Measurements from ENCODE around the gene STRN4.
A peak's percentile ranks its signal among the peaks of the same experiment; 100 is the strongest.
"Not testable (repeated sequence)": the region's sequence is repeated elsewhere in the genome, so short reads cannot be mapped to it uniquely, and the experiment has no call there.

Gene STRN4

GRCh38 chr19:46746281-46747057, at the start of gene STRN4:
STRN4 (minus strand) TSS chr19:46746450; CDS start chr19:46746430, 20 bp downstream.
- DNase-seq = no peak

GRCh38 chr19:46791944-46792343, 45.7 kb upstream of the STRN4 start:
- DNase-seq = no peak

GRCh38 chr19:46789371-46789770, 43.1 kb upstream of the STRN4 start:
- no peak for DNase-seq

- DNase-seq = no peak
These were observed 42.7 kb upstream of the STRN4 start for GRCh38 chr19:46788968-46789338.

- DNase-seq = peak; percentile 94
These were observed 42.2 kb upstream of the STRN4 start, which contains the start of gene SLC1A5 for GRCh38 chr19:46788262-46788967. SLC1A5 (minus strand) TSS chr19:46788594; CDS start chr19:46787965, 629 bp downstream.

- DNase-seq = peak; percentile 44
These were observed 41.3 kb upstream of the STRN4 start for GRCh38 chr19:46787331-46788261.

GRCh38 chr19:46787040-46787330, 40.7 kb upstream of the STRN4 start:
- DNase-seq = no peak

- DNase-seq = no peak
These were observed 40.2 kb upstream of the STRN4 start for GRCh38 chr19:46786236-46787039.

- DNase-seq = no peak
These were observed 39.7 kb upstream of the STRN4 start for GRCh38 chr19:46785980-46786235.

- DNase-seq = no peak
These were observed 39.1 kb upstream of the STRN4 start for GRCh38 chr19:46785054-46785979.

- DNase-seq = peak; percentile 69
These were observed 38.2 kb upstream of the STRN4 start for GRCh38 chr19:46784262-46785053.

- no peak for DNase-seq
These were observed 37.4 kb upstream of the STRN4 start for GRCh38 chr19:46783670-46784069.

GRCh38 chr19:46782355-46783019, 36.2 kb upstream of the STRN4 start:
- no peak for DNase-seq

- DNase-seq = not testable (repeated sequence)
These were observed 31.9 kb upstream of the STRN4 start for GRCh38 chr19:46777956-46778645.

- no peak for DNase-seq
These were observed 31.0 kb upstream of the STRN4 start for GRCh38 chr19:46776927-46777911.

GRCh38 chr19:46775642-46776258, 29.5 kb upstream of the STRN4 start:
- DNase-seq = no peak

- no peak for DNase-seq
These were observed 26.8 kb upstream of the STRN4 start for GRCh38 chr19:46773018-46773399.

All from DMS 273 treated with DMSO at 0.1 percent for 48 hours (cell line).